ENCODE results near the gene OR52E5.

- TF ChIP-seq, protein P1, sequence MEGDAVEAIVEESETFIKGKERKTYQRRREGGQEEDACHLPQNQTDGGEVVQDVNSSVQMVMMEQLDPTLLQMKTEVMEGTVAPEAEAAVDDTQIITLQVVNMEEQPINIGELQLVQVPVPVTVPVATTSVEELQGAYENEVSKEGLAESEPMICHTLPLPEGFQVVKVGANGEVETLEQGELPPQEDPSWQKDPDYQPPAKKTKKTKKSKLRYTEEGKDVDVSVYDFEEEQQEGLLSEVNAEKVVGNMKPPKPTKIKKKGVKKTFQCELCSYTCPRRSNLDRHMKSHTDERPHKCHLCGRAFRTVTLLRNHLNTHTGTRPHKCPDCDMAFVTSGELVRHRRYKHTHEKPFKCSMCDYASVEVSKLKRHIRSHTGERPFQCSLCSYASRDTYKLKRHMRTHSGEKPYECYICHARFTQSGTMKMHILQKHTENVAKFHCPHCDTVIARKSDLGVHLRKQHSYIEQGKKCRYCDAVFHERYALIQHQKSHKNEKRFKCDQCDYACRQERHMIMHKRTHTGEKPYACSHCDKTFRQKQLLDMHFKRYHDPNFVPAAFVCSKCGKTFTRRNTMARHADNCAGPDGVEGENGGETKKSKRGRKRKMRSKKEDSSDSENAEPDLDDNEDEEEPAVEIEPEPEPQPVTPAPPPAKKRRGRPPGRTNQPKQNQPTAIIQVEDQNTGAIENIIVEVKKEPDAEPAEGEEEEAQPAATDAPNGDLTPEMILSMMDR (conservative IDR thresholded peaks at IDR 0.05; ENCODE audit: low read length), result no peak
- TF ChIP-seq EZH2phosphoT487 (IDR thresholded peaks at IDR 0.05; ENCODE audit: borderline replicate concordance), result no peak
These were observed 48.9 kb downstream of the OR52E5 start, which contains the start of gene OR56A3 for GRCh38 chr11:5941951-5942350.

All from Loucy (cell line).